CD4-positive, alpha-beta T cell treated with Interleukin-12 subunit alpha and Interleukin-12 subunit beta, for 1 hour (primary cell): Measurements from ENCODE around the gene SHROOM4.

Source experiments
- DNase-seq: peaks from one replicate; pipeline ENCODE4 v3.0.0-alpha.2; 2020

Gene SHROOM4

DNA sequence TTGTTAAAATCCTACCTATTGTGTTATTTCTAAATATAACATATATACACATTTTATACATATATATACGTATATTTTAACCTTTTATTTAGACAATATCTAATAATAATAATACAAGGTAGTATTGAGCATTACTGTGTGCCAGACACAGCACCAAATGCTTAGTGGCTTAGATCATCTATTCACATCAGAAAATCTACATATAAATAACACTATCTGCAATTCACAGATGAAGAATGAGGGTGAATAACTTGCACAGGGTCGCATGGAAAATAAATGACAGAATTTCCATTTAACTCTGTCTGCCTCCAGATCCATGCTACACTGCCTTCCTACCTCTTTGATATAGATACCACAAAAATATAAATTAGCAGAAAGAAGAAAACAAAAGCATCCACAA is 37.7 kb downstream of the SHROOM4 start:
- DNase-seq, result no peak

DNA sequence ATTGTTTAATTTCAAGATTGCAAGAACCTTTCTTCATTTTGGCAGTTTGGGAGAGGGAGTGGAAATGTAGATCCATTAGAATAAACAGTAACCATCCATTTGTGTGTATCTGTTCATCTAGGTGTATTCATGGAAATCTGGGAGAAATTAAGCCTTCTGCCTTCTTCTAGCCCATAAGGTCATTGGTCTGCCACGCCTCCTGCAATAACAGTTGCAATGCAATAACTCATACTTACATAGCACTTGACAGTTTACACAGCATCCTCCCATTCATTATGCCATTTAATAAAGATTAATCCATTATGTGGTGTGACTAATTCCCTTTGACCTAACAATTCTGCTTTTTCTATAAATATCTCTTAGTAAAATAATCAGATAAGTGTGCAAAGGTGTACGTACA is 42.6 kb downstream of the SHROOM4 start:
- DNase-seq, result no peak

DNA sequence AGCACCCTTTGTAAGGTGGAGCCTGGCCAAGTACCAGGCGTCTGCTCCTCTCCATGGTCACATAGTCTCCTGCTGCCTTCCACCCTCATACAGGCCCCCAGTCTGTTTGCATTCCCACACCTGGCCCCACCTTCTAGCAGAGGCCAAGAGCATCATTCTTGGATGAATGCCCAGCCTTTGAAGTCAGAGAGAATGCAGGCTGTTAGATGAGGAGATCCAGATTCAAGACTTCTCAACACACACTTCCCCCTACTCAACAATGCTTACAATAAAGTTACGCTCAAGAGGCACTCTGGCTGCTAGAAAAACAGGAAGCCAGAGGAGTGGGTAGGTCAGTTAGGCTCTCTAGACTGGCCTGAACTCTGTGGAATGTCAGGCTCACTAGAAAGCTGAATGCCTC is 43.3 kb downstream of the SHROOM4 start:
- no peak for DNase-seq

DNA sequence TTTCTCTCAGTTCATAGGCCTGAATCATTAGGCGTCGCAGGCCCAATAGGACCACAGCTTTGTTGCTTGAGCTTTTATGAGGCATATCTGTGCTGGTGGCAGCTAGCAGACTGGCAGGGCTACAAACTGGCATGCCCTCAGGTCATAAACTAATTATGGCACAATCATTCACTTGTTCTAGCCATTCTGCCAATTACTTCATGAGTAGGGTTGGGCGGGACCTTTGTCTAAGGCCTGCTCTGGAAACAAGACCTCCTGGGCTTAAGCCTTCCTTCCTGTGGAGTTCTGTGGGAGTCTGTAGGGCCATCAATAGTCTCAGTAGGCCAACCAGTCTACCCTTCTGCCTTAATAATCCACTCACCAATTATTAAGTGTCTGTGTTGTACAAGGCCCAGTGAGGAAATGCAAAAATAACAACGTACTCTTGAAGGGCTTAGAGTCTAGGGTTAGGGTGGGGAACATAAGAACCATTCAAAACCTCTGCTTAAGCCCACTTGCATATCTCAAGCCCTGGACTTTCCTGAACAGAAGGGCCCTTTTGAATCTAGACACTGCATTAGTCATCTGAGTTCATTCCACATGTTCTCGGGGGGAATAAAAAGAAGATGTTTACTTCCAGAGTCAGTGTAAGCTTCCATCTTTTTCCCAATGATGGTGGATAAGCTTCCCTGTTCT is 44.5 kb downstream of the SHROOM4 start:
- DNase-seq, result no peak

DNA sequence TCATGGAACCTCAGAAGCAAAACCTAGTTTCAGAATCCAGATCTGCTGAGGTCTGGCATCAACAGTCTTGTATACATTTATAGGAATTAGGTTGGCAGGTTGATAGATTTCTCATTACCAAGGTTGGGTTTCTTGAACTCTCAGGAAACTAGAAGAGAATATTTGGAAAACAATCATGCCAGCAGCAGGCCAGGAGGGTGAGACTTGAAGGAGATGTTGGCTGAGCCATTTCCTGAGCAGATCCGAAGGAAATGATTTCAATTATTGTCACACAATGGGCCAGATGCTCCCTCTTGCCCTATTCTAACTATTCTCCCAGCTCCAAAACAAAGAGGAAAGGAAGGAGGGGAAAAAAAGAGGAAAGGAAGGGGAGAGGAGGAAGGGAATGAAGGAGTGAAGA is 45.2 kb downstream of the SHROOM4 start:
- no peak for DNase-seq

DNA sequence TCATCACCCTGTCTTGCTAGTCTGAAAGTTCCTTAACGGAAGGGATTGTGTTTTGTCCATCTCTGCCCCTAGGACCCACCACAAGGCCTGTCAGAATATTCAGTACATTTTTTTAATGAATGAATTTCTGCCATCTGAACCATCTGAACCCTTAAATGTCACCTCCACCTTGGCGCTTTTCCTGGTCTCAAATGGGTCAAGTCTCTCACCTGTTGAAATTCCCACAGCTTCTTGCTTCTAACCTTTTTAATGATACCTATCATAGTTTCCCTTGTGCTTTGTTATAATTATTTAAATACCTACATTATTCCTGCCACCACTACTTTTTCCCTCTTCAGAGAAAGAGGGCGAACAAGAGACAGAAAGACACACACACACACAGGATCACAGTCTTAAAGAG is 48.0 kb downstream of the SHROOM4 start:
- DNase-seq, result no peak

DNA sequence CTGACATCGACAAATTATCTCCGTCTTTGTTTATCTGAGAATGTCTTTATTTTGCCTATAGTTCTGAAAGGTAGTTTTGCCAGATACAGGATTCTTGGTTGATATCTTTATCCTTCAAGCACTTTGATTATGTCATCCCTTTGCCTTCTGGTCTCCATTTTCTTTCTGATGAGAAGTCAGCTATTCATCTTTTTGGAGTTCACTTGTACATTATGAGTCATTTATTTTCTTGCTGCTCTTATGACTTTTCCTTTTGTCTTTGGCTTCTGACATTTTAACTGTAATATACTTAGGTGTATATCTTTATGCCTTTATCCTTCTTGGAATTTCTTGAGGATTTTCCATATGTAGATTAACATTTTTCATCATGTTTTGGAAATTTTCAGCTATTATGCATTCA is 51.4 kb downstream of the SHROOM4 start:
- no peak for DNase-seq

DNA sequence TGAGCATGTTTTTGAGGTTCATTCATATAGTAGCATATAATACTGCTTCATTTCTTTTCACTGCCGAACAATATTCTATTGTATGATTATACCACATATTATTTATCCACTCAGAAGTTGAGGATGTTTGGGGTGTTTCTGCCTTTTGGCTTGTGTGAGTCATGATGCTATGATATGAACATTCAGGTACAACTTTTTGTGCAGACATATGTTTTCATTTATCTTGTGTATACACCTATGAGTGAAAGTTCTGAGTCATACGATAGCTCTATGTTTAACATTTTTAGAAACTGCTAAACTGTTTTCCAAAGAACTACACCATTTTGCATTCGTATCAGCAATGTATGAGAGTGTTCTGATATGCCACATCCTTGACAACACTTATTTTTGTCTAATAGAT is 57.7 kb downstream of the SHROOM4 start:
- DNase-seq, result no peak

DNA sequence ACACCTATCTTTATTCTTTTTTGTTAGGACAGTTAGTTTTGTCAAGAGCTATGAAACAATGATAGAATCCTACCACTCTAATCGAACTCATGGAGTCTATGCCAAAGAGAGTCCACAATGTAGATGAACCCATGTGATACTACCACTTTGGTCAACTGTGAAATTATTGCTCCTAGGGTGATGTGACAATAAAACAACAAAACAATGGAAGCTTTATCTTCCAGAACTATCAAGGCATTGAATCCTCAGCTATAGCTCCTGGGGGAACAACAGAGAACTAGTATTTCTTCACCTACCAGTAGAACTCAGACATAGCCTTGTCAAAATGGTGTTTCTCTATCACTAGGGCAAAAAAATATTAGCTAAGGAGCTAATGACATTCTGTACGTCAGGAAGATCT is 62.9 kb downstream of the SHROOM4 start:
- no peak for DNase-seq

DNA sequence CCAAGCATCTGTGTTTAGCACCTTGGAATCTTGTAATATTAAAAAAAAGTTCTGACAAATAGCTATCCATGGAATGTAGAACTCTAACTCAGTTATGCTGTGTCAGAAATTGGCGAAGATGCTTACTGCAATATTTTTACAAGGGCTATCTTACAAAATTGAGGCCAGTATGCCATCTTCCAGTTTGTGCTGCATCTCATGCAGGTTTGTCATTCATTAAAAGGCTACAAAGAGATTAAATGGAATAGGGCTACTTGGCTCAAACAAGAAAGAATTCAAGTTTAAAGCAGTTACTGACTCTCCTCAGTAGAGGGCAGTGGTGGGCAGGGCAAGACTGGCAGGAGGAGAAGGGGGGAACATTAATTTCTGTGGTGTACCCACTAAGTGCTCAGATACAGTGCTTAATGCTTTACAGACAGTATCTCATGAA is 66.5 kb downstream of the SHROOM4 start:
- DNase-seq, result no peak

DNA sequence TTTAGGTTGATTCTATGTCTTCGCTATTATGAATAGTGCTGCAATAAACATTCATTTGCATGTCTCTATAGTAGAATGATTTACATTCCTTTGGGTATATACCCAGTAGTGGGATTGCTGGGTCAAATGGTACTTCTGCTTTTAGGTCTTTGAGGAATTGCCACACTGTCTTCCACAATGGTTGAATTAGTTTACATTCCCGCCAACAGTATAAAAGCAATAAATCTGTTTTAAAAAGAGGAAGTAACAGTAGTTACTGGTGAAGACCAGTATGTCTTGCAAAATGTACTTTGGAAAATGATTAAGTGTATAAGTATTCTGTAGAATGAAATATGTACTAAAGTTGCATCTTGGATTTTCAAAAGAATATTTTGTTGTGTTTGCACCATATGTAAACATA is 77.3 kb downstream of the SHROOM4 start:
- DNase-seq, result no peak

DNA sequence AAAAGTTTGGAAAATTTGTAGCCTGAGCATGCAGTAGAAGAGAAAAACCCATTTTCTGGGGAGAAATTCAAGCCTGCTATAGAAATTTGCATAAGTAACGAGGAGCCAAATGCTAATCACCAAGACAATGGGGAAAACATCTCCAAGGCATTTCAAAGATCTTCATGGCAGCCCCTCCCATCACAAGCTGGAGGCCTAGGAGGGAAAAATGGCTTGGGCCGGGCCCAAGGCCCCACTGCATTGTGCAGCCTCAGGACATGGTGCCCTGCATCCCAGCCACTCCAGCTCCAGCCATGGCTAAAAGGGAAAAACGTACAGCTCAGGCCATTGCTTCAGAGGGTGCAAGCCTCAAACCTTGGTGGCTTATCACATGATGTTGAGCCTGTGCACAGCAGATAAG is 87.7 kb downstream of the SHROOM4 start:
- DNase-seq, result no peak

DNA sequence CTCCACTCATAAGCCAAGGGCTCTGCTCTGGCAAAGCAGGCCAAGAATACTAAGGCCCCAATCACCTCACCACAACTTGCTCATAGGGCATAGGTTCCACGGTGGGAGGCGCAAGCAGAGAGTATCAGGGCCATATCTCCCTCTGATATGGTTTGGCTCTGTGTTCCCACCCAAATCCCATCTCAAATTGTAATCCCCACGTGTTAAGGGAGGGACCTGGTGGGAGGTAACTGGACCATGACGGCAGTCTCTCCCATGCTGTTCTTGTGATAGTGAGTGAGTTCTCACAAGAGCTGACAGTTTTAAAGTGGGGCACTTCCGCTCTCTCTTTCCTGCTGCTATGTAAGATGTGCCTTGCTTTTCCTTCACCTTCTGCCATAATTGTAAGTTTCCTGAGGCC is 88.7 kb downstream of the SHROOM4 start:
- no peak for DNase-seq

DNA sequence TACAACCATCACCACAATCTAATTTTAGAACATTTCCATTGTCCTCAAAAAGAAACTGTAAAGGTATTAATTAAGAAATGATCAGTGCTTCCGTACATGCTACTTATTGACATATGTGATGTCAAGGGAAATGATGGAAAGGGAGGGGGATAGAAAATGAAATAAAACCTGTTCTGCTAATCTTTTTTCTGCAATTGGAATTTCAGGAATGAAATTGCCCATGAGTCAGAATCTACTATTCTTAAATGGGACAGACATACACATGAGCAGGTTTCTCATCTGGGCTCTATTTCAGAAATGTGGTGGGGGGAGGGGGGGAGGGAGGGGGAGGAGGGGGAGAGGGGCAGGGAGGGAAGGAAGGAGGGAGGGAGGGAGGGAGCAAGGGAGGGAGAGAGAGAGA is 91.0 kb downstream of the SHROOM4 start:
- DNase-seq, result no peak

DNA sequence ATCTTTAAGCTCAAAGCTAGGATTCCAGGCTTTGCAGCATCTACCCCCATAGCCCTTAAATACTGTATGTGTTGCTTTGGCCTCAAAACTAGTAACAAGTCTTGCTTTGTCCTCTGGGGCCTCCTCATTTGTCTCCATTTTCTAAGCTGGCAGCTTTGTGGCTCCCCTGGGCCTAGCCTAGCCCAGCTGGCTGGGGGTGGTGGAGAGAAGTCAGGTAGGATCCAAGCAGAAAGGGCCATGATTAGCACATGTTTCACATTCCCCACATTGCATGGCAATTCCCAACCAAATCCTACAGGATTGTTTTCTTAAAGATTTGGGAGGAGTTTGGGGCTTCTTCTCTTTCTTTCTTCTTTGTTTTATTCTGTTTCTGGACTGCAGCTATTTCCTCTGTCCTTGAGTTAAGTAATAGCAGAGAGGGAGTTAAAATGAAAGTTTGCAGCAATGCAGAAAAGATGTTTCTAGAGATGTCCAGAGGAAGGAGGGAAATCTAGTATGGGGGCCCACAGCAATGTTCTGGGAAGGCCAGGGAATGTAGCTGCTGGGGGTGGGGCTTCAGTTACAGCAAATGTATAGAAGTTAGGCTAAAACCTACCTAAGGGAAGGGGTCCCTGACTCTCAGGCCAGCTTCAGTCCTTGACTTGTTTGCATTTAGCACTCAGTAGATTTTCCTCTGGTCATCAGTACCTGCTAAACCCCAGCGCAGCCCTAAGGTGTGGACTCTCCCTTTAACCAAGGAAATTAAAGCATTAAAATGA is 92.1 kb downstream of the SHROOM4 start:
- DNase-seq, result no peak

DNA sequence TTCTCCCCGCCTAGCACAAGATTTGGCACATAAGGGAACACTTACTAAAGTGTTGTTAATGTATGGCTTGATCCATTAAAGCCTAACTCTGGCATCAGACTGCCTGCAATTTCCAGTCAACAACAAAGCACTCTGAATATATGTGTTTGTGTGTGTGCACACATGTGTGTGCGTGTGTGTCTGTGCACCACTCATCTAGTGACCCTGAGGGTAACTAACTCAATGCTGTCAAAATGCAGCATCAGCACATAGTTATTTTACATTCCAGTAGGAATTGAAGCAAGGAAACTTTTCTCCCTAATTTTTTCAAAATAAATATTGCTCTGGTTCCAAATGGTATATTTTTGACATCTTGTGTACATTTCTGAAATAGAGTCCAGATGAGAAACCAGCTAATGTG is 94.4 kb downstream of the SHROOM4 start:
- DNase-seq, result no peak

DNA sequence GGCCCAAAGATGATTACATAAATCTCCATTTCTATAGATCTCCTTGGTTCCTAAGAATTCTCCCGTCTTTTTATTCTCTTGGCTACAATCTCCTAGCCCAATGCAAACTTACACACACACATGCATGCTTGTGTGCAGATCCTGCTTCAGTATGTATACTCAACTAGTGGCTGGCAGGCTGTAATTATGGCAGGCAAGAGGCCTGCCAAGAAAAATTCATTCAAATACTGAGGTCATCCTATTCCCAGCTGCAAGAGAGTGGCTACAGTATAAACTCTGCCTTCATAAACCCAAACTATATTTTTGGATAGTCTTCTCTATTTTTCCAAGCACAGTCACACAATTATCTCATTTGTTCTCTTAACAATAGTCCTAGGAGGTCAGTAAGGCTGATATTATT is 95.2 kb downstream of the SHROOM4 start:
- no peak for DNase-seq

DNA sequence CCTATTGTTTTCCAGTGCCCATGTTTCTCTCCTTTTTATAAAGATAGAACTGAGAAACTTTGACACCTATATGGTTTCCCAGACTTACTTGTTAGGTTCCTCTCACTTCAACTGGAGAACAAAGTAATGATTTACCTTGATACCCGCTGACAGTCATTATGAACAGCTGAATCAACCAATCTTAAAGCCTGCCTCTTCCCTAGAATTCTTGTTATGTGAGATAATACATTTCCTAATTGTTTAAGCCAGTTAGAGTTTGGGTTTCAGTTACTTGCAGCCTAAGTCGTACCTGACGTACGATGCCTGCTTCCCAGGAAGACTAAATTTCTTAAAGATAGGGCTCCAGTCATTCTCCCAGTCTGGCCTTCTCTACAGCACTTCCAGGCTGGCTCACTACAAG is 97.3 kb downstream of the SHROOM4 start:
- DNase-seq, result no peak

DNA sequence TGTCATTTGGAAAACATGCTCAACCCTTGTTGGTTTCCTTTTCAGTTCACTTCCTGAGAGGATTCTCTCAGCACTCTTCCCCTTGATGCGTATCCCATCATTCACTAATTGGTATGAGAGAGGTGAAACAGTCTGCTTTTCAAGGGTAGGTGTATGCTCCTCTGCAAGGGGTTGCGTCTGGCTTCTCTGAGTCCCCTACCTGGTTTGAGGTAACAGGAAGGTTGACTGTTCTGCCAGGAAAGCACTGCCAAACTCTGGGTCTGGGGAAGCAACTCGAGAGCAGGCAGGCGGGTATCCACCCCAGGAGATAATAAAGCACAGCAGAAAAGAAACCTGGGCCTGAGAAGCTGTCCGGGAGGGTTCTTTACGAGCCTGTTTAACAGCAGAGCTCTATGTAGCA is 101.2 kb downstream of the SHROOM4 start:
- DNase-seq, result no peak

DNA sequence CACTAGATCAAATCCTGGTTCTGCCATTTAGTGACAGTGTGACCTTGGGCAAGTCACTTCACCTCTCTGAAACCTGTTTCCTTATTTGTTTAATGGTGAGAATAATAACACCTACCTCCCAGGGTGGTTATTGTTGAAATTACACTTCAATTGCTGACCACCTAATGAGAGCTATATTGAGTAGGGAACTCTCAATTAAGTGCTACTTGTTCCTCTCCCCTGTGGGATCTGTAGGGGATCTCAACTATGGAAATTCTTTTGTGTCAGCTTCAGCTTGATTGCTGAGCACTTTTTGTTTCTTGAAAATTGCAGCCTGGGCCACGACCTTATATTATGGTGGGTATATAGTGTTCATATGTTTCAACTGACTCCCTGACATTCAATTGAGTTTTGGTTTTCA is 102.1 kb downstream of the SHROOM4 start:
- no peak for DNase-seq

DNA sequence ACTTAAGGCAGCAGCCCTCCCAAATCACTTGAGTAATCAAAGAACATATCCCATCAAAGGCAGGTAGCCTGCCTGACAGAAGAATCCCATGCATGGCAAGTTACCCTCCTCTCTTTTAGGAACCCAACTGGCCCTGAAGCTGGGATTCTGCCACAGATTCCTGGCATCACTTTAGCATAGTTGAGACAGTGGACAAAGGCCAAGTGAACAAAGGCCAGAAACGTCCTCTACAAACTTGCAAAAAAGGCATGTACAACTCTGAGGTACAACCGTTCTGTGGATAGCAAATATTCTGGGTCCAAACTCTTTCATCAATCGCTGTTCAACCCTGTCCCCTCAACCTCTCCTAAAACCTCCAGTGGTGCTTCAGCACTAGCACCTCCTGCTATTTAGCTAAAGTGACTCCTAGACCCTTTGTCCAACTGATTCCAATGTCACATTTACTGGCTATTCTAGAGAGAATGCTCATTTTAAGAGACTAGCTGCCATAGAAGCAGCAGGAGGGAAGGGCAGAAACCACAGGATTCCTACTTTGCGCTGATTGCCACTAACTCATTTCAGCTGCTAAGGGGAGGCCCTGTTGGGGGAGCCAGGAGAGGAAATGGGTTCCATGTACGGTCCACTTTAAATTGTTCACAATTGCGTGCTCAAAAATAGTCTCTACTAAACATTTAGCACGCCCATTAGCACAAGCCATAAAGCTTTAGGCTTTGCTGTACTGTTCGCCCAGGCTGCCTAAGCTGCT is 105.9 kb downstream of the SHROOM4 start:
- no peak for DNase-seq

DNA sequence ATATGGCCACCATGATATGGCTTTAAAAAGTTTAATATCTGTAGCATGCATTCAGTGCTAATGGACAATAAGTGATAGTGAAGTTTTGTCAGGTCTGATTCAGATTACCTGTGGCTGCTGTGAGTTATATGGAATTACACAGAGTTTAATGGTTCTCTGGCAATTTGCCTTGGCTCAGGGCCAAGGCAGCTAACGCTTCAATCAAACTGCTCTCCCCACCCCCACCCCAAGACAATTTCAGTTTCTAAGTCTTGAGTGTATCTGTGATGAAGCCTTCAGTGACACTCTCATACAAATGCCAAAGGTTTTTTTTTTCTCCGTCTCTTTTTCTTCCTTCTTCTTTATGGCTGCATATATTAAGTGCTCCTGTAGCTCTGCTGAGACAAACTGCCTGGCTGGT is 106.6 kb downstream of the SHROOM4 start:
- DNase-seq, result no peak

DNA sequence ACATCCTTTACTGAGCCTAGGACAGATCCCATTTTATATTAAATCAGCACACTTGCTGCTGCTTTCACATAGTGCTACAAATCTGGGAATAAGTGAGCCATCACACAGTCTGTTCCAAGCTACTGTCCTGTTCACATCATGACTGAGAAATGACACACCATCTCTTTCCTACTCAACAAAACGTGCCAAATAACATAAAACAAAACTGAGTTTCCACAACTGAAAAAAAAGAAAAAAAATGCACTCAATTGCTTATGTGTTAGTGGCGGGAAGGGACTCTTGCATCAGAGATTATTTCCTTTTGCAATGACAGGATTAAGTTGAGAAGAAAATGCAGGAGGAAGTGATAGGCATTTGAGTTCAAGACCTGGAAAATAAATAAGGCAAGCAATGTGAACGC is 109.0 kb downstream of the SHROOM4 start:
- no peak for DNase-seq

DNA sequence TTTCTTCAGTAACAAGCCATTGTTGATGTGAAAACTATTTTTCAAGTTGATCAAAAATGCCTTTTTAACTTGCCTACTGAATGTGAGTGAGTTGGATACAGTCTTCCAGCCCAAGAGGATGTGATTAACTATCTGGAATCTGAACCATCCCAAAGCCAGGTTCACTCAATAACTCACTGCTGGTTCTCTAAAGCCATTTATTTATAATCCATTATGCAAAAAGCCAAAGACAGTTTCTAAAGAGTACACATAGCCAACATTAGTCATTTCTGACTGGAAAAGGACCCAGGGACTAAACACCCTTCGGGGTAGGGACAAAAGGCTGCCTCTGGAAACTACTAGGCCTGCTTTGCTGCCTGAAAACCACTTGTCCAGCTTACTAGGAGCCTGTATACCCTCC is 109.6 kb downstream of the SHROOM4 start:
- DNase-seq, result no peak
